Karpas-422 (cell line): ENCODE results near the gene RPRD1A. TPM values are rescaled to one million over a fixed set of nuclear protein-coding genes. Genes with fewer than 3 reads are reported as not detected.
"Not testable (repeated sequence)": the region's sequence is repeated elsewhere in the genome, so short reads cannot be mapped to it uniquely, and the experiment has no call there.

Experiments
- DNase-seq: peaks from one replicate; pipeline ENCODE4 v3.0.0-alpha.2; 2015
- H2AFZ ChIP-seq: fragments of 200-600 bp; sonication (generic); 2 replicates; pipeline ENCODE4 v1.6.1; 2014; ENCODE audit warnings: antibody characterized with exemption, low read length, mixed read lengths
- H3K27ac ChIP-seq: fragments of 200-600 bp; sonication (generic); 2 replicates; pipeline ENCODE4 v1.5.1; 2014; ENCODE audit warnings: mild to moderate bottlenecking, low read length, moderate library complexity
- H3K27me3 ChIP-seq: fragments of 200-600 bp; sonication (generic); 2 replicates; pipeline ENCODE4 v1.6.1; 2014; ENCODE audit warnings: low read length, mixed read lengths
- H3K36me3 ChIP-seq: fragments of 200-600 bp; sonication (generic); 2 replicates; pipeline ENCODE4 v1.6.1; 2014; ENCODE audit warnings: low read length, mixed read lengths; ENCODE audit not compliant: insufficient read depth
- H3K4me1 ChIP-seq: fragments of 200-600 bp; sonication (generic); 2 replicates; pipeline ENCODE4 v1.6.1; 2014; ENCODE audit warnings: mild to moderate bottlenecking, low read length, mixed read lengths
- H3K4me2 ChIP-seq: fragments of 200-600 bp; sonication (generic); 2 replicates; pipeline ENCODE4 v1.6.1; 2014; ENCODE audit warnings: low read length, low read depth, mild to moderate bottlenecking; ENCODE audit not compliant: poor library complexity, severe bottlenecking
- H3K4me3 ChIP-seq: fragments of 200-600 bp; sonication (generic); 2 replicates; pipeline ENCODE4 v1.5.1; 2014; ENCODE audit warnings: mild to moderate bottlenecking, antibody characterized with exemption, low read length, mixed read lengths
- H3K79me2 ChIP-seq: fragments of 200-600 bp; sonication (generic); 2 replicates; pipeline ENCODE4 v1.6.1; 2014; ENCODE audit warnings: mild to moderate bottlenecking, low read length, mixed read lengths
- H3K9ac ChIP-seq: fragments of 200-600 bp; sonication (generic); 2 replicates; pipeline ENCODE4 v1.6.0; 2014; ENCODE audit warnings: low read length
- H3K9me2 ChIP-seq: fragments of 200-600 bp; sonication (generic), shearing (Covaris generic); replicated peaks from 2 replicates; pipeline ENCODE4 v1.6.0; 2014; ENCODE audit warnings: mild to moderate bottlenecking, low read length, moderate library complexity; ENCODE audit not compliant: insufficient read depth
- H3K9me3 ChIP-seq: fragments of 300-700, 200-600 bp; sonication (generic); 2 replicates; pipeline ENCODE4 v1.6.1; 2014; ENCODE audit warnings: low read length, mixed read lengths
- H4K20me1 ChIP-seq: fragments of 200-600 bp; sonication (generic); 2 replicates; pipeline ENCODE4 v1.6.1; 2014; ENCODE audit warnings: mild to moderate bottlenecking, antibody characterized with exemption, low read length, low read depth; ENCODE audit not compliant: insufficient read depth
- total RNA-seq: library from RNA; depleted of rRNA; stranded (reverse); fragments of >200 nt; shearing (Covaris generic); gene quantifications from 2 replicates; pipeline ENCODE4 v1.2.3, GENCODE V29; 2014; ENCODE audit warnings: low replicate concordance

Gene RPRD1A
- total RNA-seq, 1 experiment from 2014 or later: 85.5 TPM

GRCh38 chr18:35973650-35974049, 93.7 kb downstream of the RPRD1A start:
- Histone ChIP-seq H3K27me3 (no peaks in the 10 kb centered on the region), H3K27ac (peak overlapping the region; percentile 80; the same call in 1 of the 2 replicates), H3K4me1 (peaks cover 41% of the 10 kb centered on the region), H3K4me3 (peak overlapping the region; percentile 79), H3K9ac (peak overlapping the region; percentile 76), H3K9me2 (no peaks in the 10 kb centered on the region), H3K79me2 (peaks cover 49% of the 10 kb centered on the region), H3K36me3 (peaks cover 44% of the 10 kb centered on the region), H4K20me1 (no peaks in the 10 kb centered on the region), H3K9me3 (no peaks in the 10 kb centered on the region), H3K4me2 (peak overlapping the region; percentile 86), H2AFZ (no peak overlapping the region)
- DNase-seq: no peak

GRCh38 chr18:35972197-35973000, 95.0 kb downstream of the RPRD1A start, which contains the start of gene RMP24:
RMP24 (plus strand) TSS chr18:35972679.
- peak; percentile 99 for DNase-seq
- H3K79me2 ChIP-seq: peaks cover 49% of the 10 kb centered on the region
- no peaks in the 10 kb centered on the region for H3K9me3 ChIP-seq
- H3K27ac ChIP-seq: peak within 1 kb of the TSS; percentile 80
- H3K27me3 ChIP-seq: no peaks in the 10 kb centered on the region
- no peaks in the 10 kb centered on the region for H3K9me2 ChIP-seq
- H4K20me1 ChIP-seq: no peaks in the 10 kb centered on the region
- H3K4me1 ChIP-seq: peaks cover 48% of the 10 kb centered on the region
- H3K36me3 ChIP-seq: peaks cover 31% of the 10 kb centered on the region
- peak within 1 kb of the TSS; percentile 79 for H3K9ac ChIP-seq
- H3K4me3 ChIP-seq: peak within 1 kb of the TSS; percentile 79
- peak within 1 kb of the TSS; percentile 86 for H3K4me2 ChIP-seq
- peak within 1 kb of the TSS; percentile 1; the same call in 1 of the 2 replicates for H2AFZ ChIP-seq

- H3K4me2 ChIP-seq: peak overlapping the region; percentile 86
- H3K4me3 ChIP-seq: peak overlapping the region; percentile 79
- peak overlapping the region; percentile 80 for H3K27ac ChIP-seq
- H3K79me2 ChIP-seq: peaks cover 49% of the 10 kb centered on the region
- no peak for DNase-seq
- H4K20me1 ChIP-seq: no peaks in the 10 kb centered on the region
- no peaks in the 10 kb centered on the region for H3K9me3 ChIP-seq
- peaks cover 26% of the 10 kb centered on the region for H3K36me3 ChIP-seq
- H3K9ac ChIP-seq: peak overlapping the region; percentile 79
- H3K27me3 ChIP-seq: no peaks in the 10 kb centered on the region
- H2AFZ ChIP-seq: peak overlapping the region; percentile 1; the same call in 1 of the 2 replicates
- H3K9me2 ChIP-seq: no peaks in the 10 kb centered on the region
- peaks cover 48% of the 10 kb centered on the region for H3K4me1 ChIP-seq
These were observed 95.6 kb downstream of the RPRD1A start for GRCh38 chr18:35971661-35972196.

GRCh38 chr18:35969676-35970075, 97.7 kb downstream of the RPRD1A start:
- Histone ChIP-seq H3K27me3 (no peaks in the 10 kb centered on the region), H3K9ac (no peak overlapping the region), H3K4me2 (peak overlapping the region; percentile 86), H3K4me3 (no peak overlapping the region), H3K36me3 (peaks cover 8% of the 10 kb centered on the region; the same call in 1 of the 2 replicates), H3K79me2 (peaks cover 35% of the 10 kb centered on the region), H2AFZ (no peak overlapping the region), H3K27ac (peak overlapping the region; percentile 20; the same call in 1 of the 2 replicates), H3K9me2 (no peaks in the 10 kb centered on the region), H4K20me1 (no peaks in the 10 kb centered on the region), H3K4me1 (peaks cover 47% of the 10 kb centered on the region), H3K9me3 (no peaks in the 10 kb centered on the region)
- no peak for DNase-seq

GRCh38 chr18:35968278-35968880, 99.0 kb downstream of the RPRD1A start:
- Histone ChIP-seq H4K20me1 (no peaks in the 10 kb centered on the region), H3K27me3 (no peaks in the 10 kb centered on the region), H3K9me2 (no peaks in the 10 kb centered on the region), H3K36me3 (no peaks in the 10 kb centered on the region), H3K4me2 (no peak overlapping the region), H3K4me1 (peaks cover 34% of the 10 kb centered on the region), H3K4me3 (no peak overlapping the region), H3K9ac (no peak overlapping the region), H3K27ac (no peak overlapping the region), H3K79me2 (peaks cover 22% of the 10 kb centered on the region), H3K9me3 (no peaks in the 10 kb centered on the region), H2AFZ (no peak overlapping the region)
- DNase-seq: peak; percentile 75

GRCh38 chr18:35967866-35968265, 99.5 kb downstream of the RPRD1A start:
- H3K27me3 ChIP-seq, H3K36me3 ChIP-seq, H4K20me1 ChIP-seq, H3K4me2 ChIP-seq, H3K9me3 ChIP-seq, H3K9me2 ChIP-seq, H3K4me3 ChIP-seq, H3K27ac ChIP-seq, H3K9ac ChIP-seq, DNase-seq, H2AFZ ChIP-seq: not testable (repeated sequence)
- Histone ChIP-seq H3K79me2 (peaks cover 17% of the 10 kb centered on the region), H3K4me1 (peaks cover 31% of the 10 kb centered on the region)

GRCh38 chr18:35964319-35964718, 103.0 kb downstream of the RPRD1A start:
- no peaks in the 10 kb centered on the region for H3K9me2 ChIP-seq
- no peaks in the 10 kb centered on the region for H3K27me3 ChIP-seq
- H3K36me3 ChIP-seq: no peaks in the 10 kb centered on the region
- H3K9me3 ChIP-seq: no peaks in the 10 kb centered on the region
- H4K20me1 ChIP-seq: no peaks in the 10 kb centered on the region
- H3K9ac ChIP-seq: no peak overlapping the region
- no peaks in the 10 kb centered on the region for H3K79me2 ChIP-seq
- no peak overlapping the region for H3K4me2 ChIP-seq
- no peak overlapping the region for H2AFZ ChIP-seq
- peaks cover 7% of the 10 kb centered on the region for H3K4me1 ChIP-seq
- no peak for DNase-seq
- H3K27ac ChIP-seq: no peak overlapping the region
- H3K4me3 ChIP-seq: no peak overlapping the region

- Histone ChIP-seq H3K9me2 (no peaks in the 10 kb centered on the region), H3K27ac (no peak overlapping the region), H3K27me3 (no peaks in the 10 kb centered on the region), H3K9me3 (no peaks in the 10 kb centered on the region), H3K36me3 (no peaks in the 10 kb centered on the region), H3K9ac (no peak overlapping the region), H2AFZ (no peak overlapping the region), H3K4me1 (no peaks in the 10 kb centered on the region; the same call in 1 of the 2 replicates), H3K4me2 (no peak overlapping the region), H3K4me3 (no peak overlapping the region), H4K20me1 (no peaks in the 10 kb centered on the region), H3K79me2 (no peaks in the 10 kb centered on the region)
- no peak for DNase-seq
These were observed 105.0 kb downstream of the RPRD1A start for GRCh38 chr18:35962320-35962719.
